ENCODE data around the gene SETMAR.

SETMAR gene

GRCh38 chr3:4309491-4310128, 6.4 kb downstream of the SETMAR start:
- no peak overlapping the region for H3K4me3 ChIP-seq (ENCODE audit: low read depth, low read length)
- TF ChIP-seq CTCF (IDR thresholded peaks at IDR 0.05; ENCODE audit: low read depth, low read length) = no peak
- no peak for DNase-seq
- H3K27me3 ChIP-seq = no peaks in the 10 kb centered on the region
- no peaks in the 10 kb centered on the region for H3K4me1 ChIP-seq
- H3K36me3 ChIP-seq = no peaks in the 10 kb centered on the region
- no peaks in the 10 kb centered on the region for H3K9me3 ChIP-seq

DNA sequence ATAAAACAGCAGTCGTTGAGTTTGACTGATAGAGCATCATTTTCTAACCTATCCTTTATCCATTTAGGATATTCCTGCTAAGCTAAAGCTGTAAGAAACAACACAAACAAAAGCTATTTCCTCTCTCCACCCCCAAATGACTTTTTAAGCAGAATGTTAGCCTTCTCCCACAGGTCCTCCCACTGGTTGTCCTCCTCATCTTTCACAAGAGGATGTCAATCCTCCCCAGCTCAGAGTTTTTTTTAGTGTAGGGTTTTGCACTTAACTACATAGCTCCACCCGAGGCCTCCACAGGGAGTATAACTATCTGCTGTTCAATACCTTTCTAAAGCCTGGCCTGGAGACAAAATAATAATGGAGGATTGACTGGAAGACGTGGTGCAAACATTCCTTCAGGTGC, 7.8 kb downstream of the SETMAR start:
- H3K27me3 ChIP-seq = no peaks in the 10 kb centered on the region
- no peak for DNase-seq
- no peaks in the 10 kb centered on the region for H3K4me1 ChIP-seq
- no peak for TF ChIP-seq CTCF (IDR thresholded peaks at IDR 0.05; ENCODE audit: low read depth, low read length)
- no peaks in the 10 kb centered on the region; the same call in 1 of the 2 replicates for H3K36me3 ChIP-seq
- H3K9me3 ChIP-seq = no peaks in the 10 kb centered on the region
- H3K4me3 ChIP-seq (ENCODE audit: low read depth, low read length) = no peak overlapping the region

- TF ChIP-seq CTCF (IDR thresholded peaks at IDR 0.05; ENCODE audit: low read depth, low read length) = no peak
- no peaks in the 10 kb centered on the region for H3K27me3 ChIP-seq
- DNase-seq = no peak
- no peaks in the 10 kb centered on the region for H3K4me1 ChIP-seq
- H3K36me3 ChIP-seq = no peaks in the 10 kb centered on the region; the same call in 1 of the 2 replicates
- no peak overlapping the region for H3K4me3 ChIP-seq (ENCODE audit: low read depth, low read length)
- no peaks in the 10 kb centered on the region for H3K9me3 ChIP-seq
These were observed 8.3 kb downstream of the SETMAR start for GRCh38 chr3:4311496-4311895.

- no peaks in the 10 kb centered on the region for H3K9me3 ChIP-seq
- H3K4me3 ChIP-seq (ENCODE audit: low read depth, low read length) = no peak overlapping the region
- no peak for DNase-seq
- no peaks in the 10 kb centered on the region for H3K27me3 ChIP-seq
- H3K4me1 ChIP-seq = no peaks in the 10 kb centered on the region
- no peaks in the 10 kb centered on the region; the same call in 1 of the 2 replicates for H3K36me3 ChIP-seq
- TF ChIP-seq CTCF (IDR thresholded peaks at IDR 0.05; ENCODE audit: low read depth, low read length) = no peak
These were observed 10.6 kb downstream of the SETMAR start for GRCh38 chr3:4313606-4314293.

DNA sequence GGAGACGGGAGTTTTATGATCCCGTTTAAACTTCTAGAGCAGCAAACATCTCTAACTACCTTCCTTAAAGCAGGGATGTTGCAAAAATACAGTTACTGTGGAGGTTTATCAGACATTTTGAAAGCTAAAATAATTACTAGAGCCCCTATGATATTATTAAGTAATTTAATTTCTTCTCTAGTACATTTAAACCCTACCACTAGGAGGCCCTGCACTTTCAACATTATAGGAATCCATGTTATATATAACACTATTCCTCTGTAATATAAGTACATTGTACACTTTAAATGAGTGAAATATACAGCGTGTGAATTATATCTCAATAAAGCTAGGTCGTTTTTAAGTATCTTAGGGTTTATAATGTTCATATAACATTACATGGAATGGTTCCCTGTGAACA, 11.5 kb downstream of the SETMAR start:
- Histone ChIP-seq H3K9me3 (no peaks in the 10 kb centered on the region), H3K27me3 (no peaks in the 10 kb centered on the region), H3K4me1 (no peaks in the 10 kb centered on the region), H3K4me3 (ENCODE audit: low read depth, low read length) (no peak overlapping the region), H3K36me3 (no peaks in the 10 kb centered on the region; the same call in 1 of the 2 replicates)
- peak; percentile 20; the same call in 1 of the 2 replicates for TF ChIP-seq CTCF (IDR thresholded peaks at IDR 0.05; ENCODE audit: low read depth, low read length)
- no peak for DNase-seq
